HG02588 (cell line): ENCODE measurements around the gene FNTB.
"Not testable (repeated sequence)": the region's sequence is repeated elsewhere in the genome, so short reads cannot be mapped to it uniquely, and the experiment has no call there.

Source experiments
- ATAC-seq: cut with Tn5 transposase; IDR thresholded peaks from one replicate; pipeline ENCODE4 v1.9.1; 2021; ENCODE audit warnings: mild to moderate bottlenecking, moderate library complexity; ENCODE audit not compliant: unreplicated experiment

Gene FNTB

DNA sequence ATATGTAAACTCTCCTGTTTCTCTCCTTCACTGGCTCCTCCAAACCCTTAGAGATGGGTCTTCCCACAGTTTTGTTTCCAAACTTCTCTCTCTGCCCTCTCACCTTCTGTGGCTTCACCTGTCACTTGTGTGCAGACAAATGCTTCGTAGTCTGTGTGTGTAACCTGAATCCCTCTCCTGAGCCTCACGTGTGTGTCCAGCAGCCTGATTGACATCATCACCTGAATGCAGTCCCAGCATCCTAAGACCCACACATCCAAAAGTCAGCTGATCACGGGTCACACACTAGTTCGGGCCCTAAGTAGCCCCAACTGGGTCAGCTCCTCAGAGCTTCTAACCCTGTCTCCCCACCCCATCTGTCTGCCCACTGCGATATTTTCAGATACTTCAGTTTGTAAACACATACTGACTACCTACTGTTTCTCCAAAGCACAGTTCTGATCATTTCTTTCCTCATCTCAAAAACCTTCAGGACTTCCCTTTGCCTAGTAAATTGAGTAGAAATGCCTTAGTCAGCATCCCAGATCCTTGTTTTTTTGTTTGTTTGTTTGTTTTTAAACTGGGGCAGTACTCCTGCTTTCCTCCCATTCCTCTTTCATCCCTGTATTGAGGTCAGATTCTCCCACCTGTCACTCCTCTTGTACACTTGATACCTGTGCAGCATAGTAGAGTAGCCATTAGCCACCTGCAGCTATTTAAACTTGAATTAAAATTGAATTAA, 23.7 kb downstream of the FNTB start:
- no peak for ATAC-seq

- no peak for ATAC-seq
Observed at GRCh38 chr14:65011538-65011937, 24.8 kb downstream of the FNTB start.

- no peak for ATAC-seq
Observed at GRCh38 chr14:65012353-65012752, 25.7 kb downstream of the FNTB start.

GRCh38 chr14:65015391-65015790, 28.7 kb downstream of the FNTB start:
- no peak for ATAC-seq

GRCh38 chr14:65016471-65016870, 29.8 kb downstream of the FNTB start:
- ATAC-seq: no peak

- no peak for ATAC-seq
Observed at GRCh38 chr14:65019944-65020566, 33.4 kb downstream of the FNTB start.

GRCh38 chr14:65024957-65025356, 38.3 kb downstream of the FNTB start:
- no peak for ATAC-seq

GRCh38 chr14:65025818-65026217, 39.1 kb downstream of the FNTB start:
- no peak for ATAC-seq

- ATAC-seq: no peak
Observed at GRCh38 chr14:65026526-65026925, 39.8 kb downstream of the FNTB start.

DNA sequence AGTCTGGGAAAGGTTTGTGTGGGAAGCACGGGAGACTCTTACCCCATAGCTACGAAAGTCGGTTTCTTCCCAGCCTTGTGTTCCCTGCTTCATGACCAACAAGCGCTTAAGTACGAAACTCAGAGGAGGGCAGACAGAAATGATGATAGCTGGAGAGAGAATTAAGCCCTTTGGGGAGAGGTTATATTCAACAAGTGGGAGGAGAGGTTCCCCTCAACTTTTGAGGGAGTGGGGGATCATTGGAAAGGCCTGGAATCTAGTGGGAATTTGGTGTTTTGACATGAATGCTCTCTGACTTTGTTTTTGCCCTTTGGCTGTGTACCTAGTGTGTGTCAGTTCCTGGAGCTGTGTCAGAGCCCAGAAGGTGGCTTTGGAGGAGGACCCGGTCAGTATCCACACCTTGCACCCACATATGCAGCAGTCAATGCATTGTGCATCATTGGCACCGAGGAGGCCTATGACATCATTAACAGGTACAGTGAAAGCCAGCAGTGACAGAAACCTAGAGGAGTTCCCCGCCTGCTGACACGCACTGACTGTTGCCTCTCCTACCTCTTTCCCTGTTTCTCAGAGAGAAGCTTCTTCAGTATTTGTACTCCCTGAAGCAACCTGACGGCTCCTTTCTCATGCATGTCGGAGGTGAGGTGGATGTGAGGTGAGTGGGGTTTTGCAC, 40.6 kb downstream of the FNTB start:
- no peak for ATAC-seq

GRCh38 chr14:65028937-65029336, 42.2 kb downstream of the FNTB start:
- ATAC-seq: no peak

DNA sequence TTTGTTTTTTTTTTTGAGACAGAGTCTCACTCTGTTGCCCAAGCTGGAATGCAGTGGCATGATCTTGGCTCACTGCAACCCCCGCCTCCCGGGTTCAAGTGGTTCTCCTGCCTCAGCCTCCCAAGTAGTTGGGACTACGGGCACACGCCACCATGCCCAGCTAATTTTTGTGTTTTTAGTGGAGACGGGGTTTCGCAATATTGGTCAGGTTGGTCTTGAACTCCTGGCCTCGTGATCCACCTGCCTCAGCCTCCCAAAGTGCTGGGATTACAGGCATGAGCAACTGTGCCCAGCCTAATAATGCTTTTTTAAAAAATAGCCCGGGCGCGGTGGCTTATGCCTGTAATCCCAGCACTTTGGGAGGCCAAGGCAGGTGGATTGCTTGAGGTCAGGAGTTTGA, 44.6 kb downstream of the FNTB start:
- not testable (repeated sequence) for ATAC-seq

DNA sequence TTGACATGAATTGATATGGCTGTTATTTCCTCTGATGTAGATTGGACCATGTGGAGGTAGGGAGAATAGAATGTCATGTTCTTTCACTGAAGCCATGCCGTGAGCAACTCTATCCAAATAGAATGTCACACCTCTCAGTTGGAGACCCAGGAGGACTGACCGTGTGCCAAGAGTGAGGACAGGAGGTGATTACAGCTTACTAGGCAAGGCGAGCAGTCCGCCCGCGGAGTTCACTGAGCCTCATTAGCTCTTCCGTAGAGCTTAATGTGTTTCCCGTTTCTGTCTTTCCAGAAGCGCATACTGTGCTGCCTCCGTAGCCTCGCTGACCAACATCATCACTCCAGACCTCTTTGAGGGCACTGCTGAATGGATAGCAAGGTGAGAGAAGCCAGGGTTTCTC, 45.6 kb downstream of the FNTB start:
- no peak for ATAC-seq

GRCh38 chr14:65033181-65033580, 46.5 kb downstream of the FNTB start:
- ATAC-seq: no peak

DNA sequence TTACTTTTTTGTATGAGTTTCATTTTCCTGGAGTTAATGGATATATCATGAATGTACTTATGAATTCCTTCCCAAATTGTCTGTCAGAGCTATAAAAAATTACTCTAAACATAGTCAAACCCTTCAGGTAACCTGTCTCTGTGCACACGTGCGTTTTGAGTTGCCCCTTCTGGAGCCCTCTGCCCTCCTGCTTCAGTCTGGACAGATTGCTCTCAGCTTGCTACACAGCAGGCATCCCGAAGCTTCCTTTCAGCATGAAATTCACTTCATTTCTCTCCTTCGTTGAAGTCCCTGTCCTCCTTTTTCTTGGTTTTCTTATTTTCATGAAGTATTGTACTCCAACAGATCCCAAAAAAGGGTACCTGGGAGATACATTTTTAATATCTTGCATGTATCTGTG, 47.3 kb downstream of the FNTB start:
- ATAC-seq: no peak

- ATAC-seq: no peak
Observed at GRCh38 chr14:65035049-65035448, 48.4 kb downstream of the FNTB start.

DNA sequence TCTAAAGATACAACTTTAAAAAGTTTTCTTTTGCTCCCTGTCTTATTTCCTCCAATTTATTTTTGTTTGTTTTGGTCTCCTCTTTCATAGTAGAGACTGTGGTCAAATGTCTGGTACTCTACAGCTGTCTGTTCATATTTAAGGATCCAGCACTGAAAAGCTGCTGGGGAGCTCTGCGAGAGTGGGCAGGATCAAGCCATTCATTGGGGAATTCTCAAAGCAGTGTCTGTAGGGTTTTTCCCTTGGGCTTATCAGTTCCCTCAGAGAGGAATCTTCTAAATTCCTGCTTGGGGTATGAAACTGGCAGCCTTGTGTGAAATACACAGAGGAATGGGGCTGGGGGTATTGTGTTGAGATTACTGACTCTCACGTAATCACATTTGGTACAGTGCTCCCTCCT, 52.3 kb downstream of the FNTB start:
- ATAC-seq: no peak

- no peak for ATAC-seq
Observed at GRCh38 chr14:65040666-65041433, 54.2 kb downstream of the FNTB start.

DNA sequence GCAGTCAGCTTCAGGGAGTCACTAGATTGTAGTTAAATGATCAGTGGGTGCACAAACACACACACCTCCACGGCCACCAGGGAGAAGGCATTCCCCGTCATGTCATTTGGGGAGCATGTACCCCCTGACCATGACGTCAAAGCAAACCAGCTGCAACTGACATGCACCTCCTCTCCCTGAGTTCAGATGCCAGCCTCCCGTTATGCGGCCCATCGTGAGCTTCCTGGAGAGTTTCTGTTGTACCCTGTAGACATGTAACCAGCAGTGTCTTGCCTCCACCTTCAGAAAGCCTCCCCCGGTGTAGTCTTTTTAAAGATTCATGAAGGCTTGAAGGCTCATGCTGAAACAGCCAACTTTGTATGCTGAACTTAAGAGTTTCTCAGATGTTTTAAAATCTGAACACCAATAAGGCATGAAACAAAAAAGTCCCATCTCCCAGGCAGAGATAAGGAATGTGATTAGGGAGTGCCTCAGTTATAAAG, 54.8 kb downstream of the FNTB start:
- ATAC-seq: no peak

GRCh38 chr14:65042296-65042695, 55.6 kb downstream of the FNTB start:
- no peak for ATAC-seq

GRCh38 chr14:65042731-65043372, 56.2 kb downstream of the FNTB start:
- ATAC-seq: no peak
